Neural progenitor cell (in vitro differentiated cells): Measurements from ENCODE around the gene PRKD1. TPM values are rescaled to one million over a fixed set of nuclear protein-coding genes. Genes with fewer than 3 reads are reported as not detected.

Experiments used
- DNase-seq: peaks from one replicate; pipeline ENCODE4 v3.0.0-alpha.2; 2016; ENCODE audit warnings: low spot score
- H2AFZ ChIP-seq: fragments of 200-600 bp; sonication (generic); replicated peaks from 2 replicates; pipeline ENCODE4 v1.6.1; 2016; ENCODE audit warnings: antibody characterized with exemption
- H3F3A ChIP-seq: fragments of 200-600 bp; sonication (generic); 2 replicates; pipeline ENCODE4 v1.6.1; 2016; ENCODE audit warnings: antibody characterized with exemption, low read depth
- H3K27ac ChIP-seq: fragments of 200-600 bp; sonication (generic); 2 replicates; pipeline ENCODE4 v1.5.1; 2016; ENCODE audit warnings: mild to moderate bottlenecking
- H3K27me3 ChIP-seq: fragments of 200-600 bp; sonication (generic); 2 replicates; pipeline ENCODE4 v1.6.1; 2016; ENCODE audit warnings: mild to moderate bottlenecking, moderate library complexity
- H3K36me3 ChIP-seq: fragments of 200-600 bp; sonication (generic); 2 replicates; pipeline ENCODE4 v1.5.1; 2016
- H3K4me1 ChIP-seq: fragments of 200-600 bp; sonication (generic); 2 replicates; pipeline ENCODE4 v1.6.1; 2016; ENCODE audit warnings: mixed run types
- H3K4me2 ChIP-seq: fragments of 200-600 bp; sonication (generic); 2 replicates; pipeline ENCODE4 v1.6.1; 2016
- H3K4me3 ChIP-seq: fragments of 200-600 bp; sonication (generic); 2 replicates; pipeline ENCODE4 v1.5.1; 2016
- H3K79me2 ChIP-seq: fragments of 200-600 bp; sonication (generic); 2 replicates; pipeline ENCODE4 v1.6.1; 2016; ENCODE audit warnings: low read depth
- H3K9ac ChIP-seq: fragments of 200-600 bp; sonication (generic); 2 replicates; pipeline ENCODE4 v1.6.1; 2016
- H3K9me3 ChIP-seq: fragments of 200-600 bp; sonication (generic); 2 replicates; pipeline ENCODE4 v1.5.1; 2016; ENCODE audit warnings: low read depth
- H4K20me1 ChIP-seq: fragments of 200-600 bp; sonication (generic); 2 replicates; pipeline ENCODE4 v1.6.1; 2016; ENCODE audit warnings: low read depth
- H3K27ac Mint-ChIP-seq: 3 replicates; pipeline ENCODE4 v1.8.0; 2021; ENCODE audit warnings: mixed read lengths
- H3K27me3 Mint-ChIP-seq: 2 replicates; pipeline ENCODE4 v1.8.0; 2022; ENCODE audit warnings: low read depth, mild to moderate bottlenecking, inconsistent platforms, moderate library complexity, mixed read lengths; ENCODE audit not compliant: insufficient read depth
- H3K36me3 Mint-ChIP-seq: 3 replicates; pipeline ENCODE4 v1.8.0; 2021; ENCODE audit warnings: mixed read lengths
- H3K4me1 Mint-ChIP-seq: 3 replicates; pipeline ENCODE4 v1.8.0; 2021; ENCODE audit warnings: mixed read lengths
- H3K4me3 Mint-ChIP-seq: 3 replicates; pipeline ENCODE4 v1.8.0; 2021; ENCODE audit warnings: mild to moderate bottlenecking, moderate library complexity, mixed read lengths
- H3K9me3 Mint-ChIP-seq: 3 replicates; pipeline ENCODE4 v1.8.0; 2020; ENCODE audit warnings: mixed read lengths
- CTCF ChIP-seq: fragments of 200-600 bp; sonication (generic); IDR thresholded peaks from 2 replicates; pipeline ENCODE4 v1.5.1; 2017; ENCODE audit warnings: antibody characterized with exemption, mild to moderate bottlenecking
- EZH2 ChIP-seq: fragments of 200-600 bp; sonication (generic); IDR thresholded peaks from 2 replicates; pipeline ENCODE4 v1.6.1; 2017; ENCODE audit warnings: antibody characterized with exemption, mild to moderate bottlenecking, moderate library complexity
- EZH2phosphoT487 ChIP-seq: fragments of 200-600 bp; sonication (generic); IDR thresholded peaks from 2 replicates; pipeline ENCODE4 v1.6.1; 2017; ENCODE audit warnings: antibody characterized with exemption
- total RNA-seq: library from RNA; depleted of rRNA; stranded (reverse); fragments of >200 nt; gene quantifications from 2 replicates; pipeline ENCODE4 v1.2.3, GENCODE V29; 2015; ENCODE audit warnings: low replicate concordance

Gene PRKD1
- total RNA-seq, 1 donor from 2014 or later, result 8.7 TPM

DNA sequence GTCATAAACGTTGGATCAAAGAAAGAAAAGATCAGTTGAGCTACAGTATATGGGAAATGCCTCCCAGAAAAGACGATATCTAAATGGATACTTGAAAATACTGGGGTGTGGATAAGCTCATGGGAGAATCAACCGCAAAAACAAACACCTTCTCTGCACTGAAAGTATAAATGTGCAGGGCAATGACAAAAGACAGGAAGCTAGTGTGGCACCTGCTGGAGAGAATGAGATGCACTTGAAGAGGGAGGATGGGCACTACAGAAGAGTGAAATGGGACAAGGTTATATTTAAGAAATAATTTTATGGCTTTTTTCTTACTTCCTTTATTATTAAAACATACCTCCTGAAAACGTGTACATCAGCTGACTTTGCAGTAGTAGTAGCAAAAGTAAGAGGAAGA, 153.7 kb downstream of the PRKD1 start:
- H3K36me3 ChIP-seq, result no peaks in the 10 kb centered on the region
- DNase-seq, result no peak
- Mint-ChIP-seq H3K27ac (no peak overlapping the region), H3K4me1 (no peaks in the 10 kb centered on the region), H3K36me3 (no peaks in the 10 kb centered on the region), H3K27me3 (peaks cover 2% of the 10 kb centered on the region), H3K4me3 (no peak overlapping the region), H3K9me3 (peaks cover 30% of the 10 kb centered on the region)
- H3K4me3 ChIP-seq, result no peak overlapping the region
- no peak overlapping the region for H3K27ac ChIP-seq
- H3K9me3 ChIP-seq, result no peaks in the 10 kb centered on the region
- H3K79me2 ChIP-seq, result no peaks in the 10 kb centered on the region
- H2AFZ ChIP-seq, result no peak overlapping the region
- no peak overlapping the region for H3K9ac ChIP-seq
- no peak for TF ChIP-seq EZH2phosphoT487
- no peak for TF ChIP-seq CTCF
- TF ChIP-seq EZH2, result no peak
- no peaks in the 10 kb centered on the region for H4K20me1 ChIP-seq
- H3F3A ChIP-seq, result no peaks in the 10 kb centered on the region
- H3K27me3 ChIP-seq, result no peaks in the 10 kb centered on the region
- no peak overlapping the region for H3K4me2 ChIP-seq
- H3K4me1 ChIP-seq, result no peaks in the 10 kb centered on the region

DNA sequence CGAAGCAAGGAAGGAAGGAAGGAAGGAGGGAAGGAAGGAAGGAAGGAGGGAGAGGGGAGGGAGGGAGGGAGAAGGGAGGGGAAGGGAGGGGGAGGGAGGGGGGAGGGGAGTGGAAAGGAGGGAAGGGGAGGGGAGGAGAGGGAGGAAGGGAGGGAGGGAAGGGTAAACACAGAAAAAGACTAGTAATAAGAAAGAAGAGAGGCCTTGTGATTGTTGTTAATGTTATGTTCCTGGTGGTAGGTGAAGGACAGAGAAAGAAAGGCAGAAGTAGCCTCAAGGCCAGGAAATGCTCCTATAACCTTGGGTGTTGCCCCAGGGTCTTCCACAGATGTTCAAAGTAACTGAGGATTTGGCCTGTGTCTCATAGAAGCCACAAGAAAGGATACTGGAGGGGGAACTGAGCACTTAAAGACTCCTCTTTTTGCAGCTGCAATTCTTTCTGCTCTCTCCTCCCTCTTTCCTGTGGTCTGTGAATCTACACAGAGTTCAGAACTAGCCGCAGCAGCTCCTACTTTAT, 164.2 kb downstream of the PRKD1 start:
- Histone ChIP-seq H3K36me3 (no peaks in the 10 kb centered on the region), H3K4me3 (no peak overlapping the region), H3K27ac (no peak overlapping the region), H3K27me3 (no peaks in the 10 kb centered on the region), H3K4me2 (no peak overlapping the region), H3K9me3 (no peaks in the 10 kb centered on the region), H2AFZ (no peak overlapping the region), H4K20me1 (no peaks in the 10 kb centered on the region), H3K4me1 (peaks cover 6% of the 10 kb centered on the region), H3F3A (no peaks in the 10 kb centered on the region), H3K9ac (no peak overlapping the region), H3K79me2 (no peaks in the 10 kb centered on the region)
- Mint-ChIP-seq H3K27ac (no peak overlapping the region), H3K27me3 (no peaks in the 10 kb centered on the region), H3K4me1 (peaks cover 2% of the 10 kb centered on the region), H3K36me3 (no peaks in the 10 kb centered on the region), H3K4me3 (no peak overlapping the region), H3K9me3 (no peaks in the 10 kb centered on the region)
- TF ChIP-seq EZH2, result no peak
- TF ChIP-seq EZH2phosphoT487, result no peak
- no peak for TF ChIP-seq CTCF
- DNase-seq, result no peak

DNA sequence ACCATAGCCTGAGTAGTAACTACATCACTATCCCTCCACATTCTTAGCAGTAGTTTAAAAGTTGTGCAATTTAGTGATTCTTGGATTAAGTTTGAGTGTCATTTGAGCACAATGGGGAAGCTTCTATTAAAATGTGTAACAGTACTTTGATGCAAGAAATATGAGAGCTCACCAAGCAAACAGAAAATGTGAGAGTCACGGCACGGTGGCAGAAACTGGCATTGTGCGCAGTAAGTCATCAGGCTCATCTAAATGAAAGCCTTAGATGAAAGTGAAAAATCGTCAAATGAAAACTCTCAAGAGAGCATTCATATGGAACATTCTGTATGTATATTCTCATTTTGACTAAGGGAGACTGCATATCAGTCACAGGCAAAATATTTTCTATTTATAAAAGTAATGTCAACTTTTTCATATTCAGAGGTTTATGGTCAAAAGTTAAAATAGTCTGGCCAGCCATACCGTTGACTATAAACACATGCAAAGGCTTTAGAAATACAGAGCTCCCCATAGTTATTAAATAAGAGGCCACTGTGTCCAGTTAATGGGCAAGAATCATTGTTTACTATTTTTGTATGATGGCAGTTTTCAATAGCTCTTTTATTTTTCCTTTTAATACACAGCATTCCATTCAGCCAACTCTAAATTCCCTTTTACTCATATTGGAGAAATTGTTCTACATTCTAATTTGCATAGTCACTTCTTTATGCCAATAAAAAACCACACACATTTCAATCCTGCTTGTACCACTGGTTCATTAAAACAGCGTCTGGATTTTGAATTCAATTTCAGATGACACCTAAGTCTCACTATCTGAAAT, 167.9 kb downstream of the PRKD1 start:
- Histone ChIP-seq H3K9ac (no peak overlapping the region), H4K20me1 (no peaks in the 10 kb centered on the region), H3K4me1 (no peaks in the 10 kb centered on the region), H3K27ac (no peak overlapping the region), H3K4me2 (no peak overlapping the region), H3F3A (no peaks in the 10 kb centered on the region), H2AFZ (no peak overlapping the region), H3K9me3 (no peaks in the 10 kb centered on the region), H3K36me3 (no peaks in the 10 kb centered on the region), H3K79me2 (no peaks in the 10 kb centered on the region), H3K27me3 (no peaks in the 10 kb centered on the region), H3K4me3 (no peak overlapping the region)
- no peaks in the 10 kb centered on the region for H3K36me3 Mint-ChIP-seq
- H3K27ac Mint-ChIP-seq, result no peak overlapping the region
- no peak for TF ChIP-seq EZH2phosphoT487
- no peak for TF ChIP-seq CTCF
- TF ChIP-seq EZH2, result no peak
- H3K4me1 Mint-ChIP-seq, result no peaks in the 10 kb centered on the region
- no peaks in the 10 kb centered on the region for H3K27me3 Mint-ChIP-seq
- no peaks in the 10 kb centered on the region for H3K9me3 Mint-ChIP-seq
- no peak for DNase-seq
- no peak overlapping the region for H3K4me3 Mint-ChIP-seq
